Stimulated activated CD8-positive, alpha-beta memory T cell treated with anti-CD3 and anti-CD28 coated beads, Interleukin-7, amount 100 ng/mL, for 48 hours (primary cell): ENCODE measurements around the gene ADA.

ENCODE experiments used
- DNase-seq, 2 donors: peaks; one replicate each; pipeline ENCODE4 v3.0.0-alpha.2; 2020; ENCODE audit warnings: low read depth in 1 of 2; ENCODE audit errors: extremely low read depth in 1 of 2

ADA gene

DNA sequence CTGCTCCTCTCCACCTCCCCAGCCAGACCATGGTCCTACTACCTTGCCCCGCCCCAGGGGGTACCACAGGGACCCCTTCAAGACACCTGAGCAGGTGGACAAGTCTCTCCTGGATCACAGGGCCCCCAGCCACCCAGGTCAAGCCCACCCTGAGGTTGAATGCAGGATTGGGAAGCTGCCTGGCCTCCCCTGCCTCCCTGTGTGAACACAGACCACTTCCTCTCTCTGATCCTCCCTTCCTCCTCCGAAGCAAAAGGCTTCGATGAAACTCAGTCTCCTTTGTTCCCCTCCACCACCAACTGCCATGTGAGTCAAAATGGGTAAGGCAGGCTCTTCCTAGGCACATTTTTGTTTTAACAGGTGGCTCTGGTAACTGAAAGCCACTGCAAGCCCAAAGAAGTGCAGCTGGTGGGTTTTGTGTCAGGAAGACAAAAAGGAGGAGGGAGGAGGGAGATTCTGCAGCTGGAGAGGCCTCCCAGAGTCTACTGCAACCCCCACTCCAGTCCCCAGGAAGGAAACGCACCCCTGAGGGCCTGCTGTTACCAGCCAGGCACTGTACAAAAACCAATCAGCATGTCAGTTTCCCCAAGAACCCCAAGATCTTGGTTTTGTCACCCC, 5.4 kb downstream of the ADA start:
- DNase-seq: no peak

DNA sequence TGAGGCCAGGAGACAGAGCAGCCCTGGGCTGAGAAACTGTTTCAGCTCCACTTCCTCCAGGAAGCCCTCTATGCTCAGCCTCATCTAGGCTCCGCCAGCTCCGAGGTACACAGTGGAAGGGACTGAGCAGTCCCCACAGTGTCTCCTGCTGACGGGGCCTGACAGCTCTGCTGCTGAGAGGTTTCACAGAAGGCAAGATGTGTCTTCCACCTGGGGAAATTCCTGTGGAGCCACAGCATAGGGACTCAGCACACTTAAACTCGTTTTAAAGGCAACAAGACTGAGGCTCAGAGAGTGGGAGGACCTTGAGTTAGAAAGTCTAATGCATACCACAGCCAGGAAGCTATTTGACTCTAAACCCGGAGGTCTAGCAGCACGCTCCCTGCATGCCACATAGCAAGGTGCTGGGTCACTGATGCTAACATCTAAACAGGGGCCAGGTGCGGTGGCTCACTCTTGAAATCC, 6.8 kb downstream of the ADA start:
- DNase-seq: no peak

DNA sequence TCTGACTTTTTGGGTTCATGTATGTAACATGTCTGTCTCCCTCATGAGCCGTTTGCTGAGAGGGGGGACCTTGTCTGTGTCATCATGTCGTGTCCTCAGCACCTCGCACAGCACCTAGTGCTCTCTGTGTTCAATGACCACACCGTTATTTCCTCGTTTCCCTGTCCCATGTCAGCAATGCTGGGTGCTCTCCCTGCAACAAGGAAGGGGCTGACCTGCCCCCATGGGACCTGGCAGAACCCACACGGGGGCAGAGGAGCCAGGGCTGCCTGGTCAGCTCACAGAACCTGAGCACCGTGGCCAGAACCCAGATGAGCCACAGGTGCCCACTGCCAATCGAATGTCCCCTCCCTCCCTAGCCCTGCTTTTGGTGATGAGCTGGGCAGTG, 7.3 kb downstream of the ADA start:
- no peak for DNase-seq

DNA sequence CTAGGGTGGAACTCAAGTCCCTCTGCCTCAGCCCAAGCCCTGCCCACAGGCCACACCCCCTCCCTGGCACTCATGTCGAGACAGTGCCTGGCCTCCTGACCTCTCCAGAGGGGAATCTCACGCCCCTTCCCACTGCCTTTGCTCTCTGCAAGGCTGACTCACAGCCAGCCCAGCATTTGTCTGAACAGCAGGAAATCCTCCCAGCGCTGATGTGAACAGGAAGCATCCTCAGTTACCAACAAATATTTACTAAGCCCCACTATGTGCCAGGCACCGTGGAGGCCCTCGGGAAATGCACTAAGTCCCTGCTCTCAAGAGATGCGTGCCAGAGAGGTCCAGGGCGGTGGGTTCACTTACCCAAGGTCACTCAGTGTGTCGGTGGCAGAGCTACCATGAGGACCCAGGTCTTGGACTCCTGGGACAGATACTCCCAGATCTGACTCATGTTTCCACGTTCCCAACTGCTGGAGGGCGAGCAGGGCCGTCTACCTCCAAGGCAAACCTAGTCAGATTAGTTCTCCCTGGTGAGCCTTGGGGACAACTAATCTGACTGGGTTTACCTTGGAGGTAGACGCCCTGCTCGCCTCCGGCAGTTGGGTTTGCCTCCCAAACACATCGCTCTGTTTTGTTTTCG, 7.8 kb downstream of the ADA start:
- no peak for DNase-seq

DNA sequence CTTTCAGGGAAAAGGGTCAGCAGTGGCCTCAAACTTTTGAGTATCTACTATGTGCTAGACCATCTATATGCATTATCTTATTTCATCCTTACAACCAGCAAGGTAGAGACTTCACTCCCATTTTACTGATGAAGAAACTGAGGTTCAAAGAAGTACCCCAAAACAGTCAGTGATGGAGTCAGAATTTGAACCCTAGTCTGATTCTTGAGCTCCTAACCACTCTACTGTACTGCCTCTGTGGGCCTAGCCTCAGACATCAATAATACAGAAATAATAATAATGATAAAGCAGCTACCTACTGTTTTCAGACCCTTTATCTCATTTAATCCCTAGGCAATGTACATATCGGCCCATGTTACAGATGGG, 8.4 kb downstream of the ADA start:
- no peak for DNase-seq

DNA sequence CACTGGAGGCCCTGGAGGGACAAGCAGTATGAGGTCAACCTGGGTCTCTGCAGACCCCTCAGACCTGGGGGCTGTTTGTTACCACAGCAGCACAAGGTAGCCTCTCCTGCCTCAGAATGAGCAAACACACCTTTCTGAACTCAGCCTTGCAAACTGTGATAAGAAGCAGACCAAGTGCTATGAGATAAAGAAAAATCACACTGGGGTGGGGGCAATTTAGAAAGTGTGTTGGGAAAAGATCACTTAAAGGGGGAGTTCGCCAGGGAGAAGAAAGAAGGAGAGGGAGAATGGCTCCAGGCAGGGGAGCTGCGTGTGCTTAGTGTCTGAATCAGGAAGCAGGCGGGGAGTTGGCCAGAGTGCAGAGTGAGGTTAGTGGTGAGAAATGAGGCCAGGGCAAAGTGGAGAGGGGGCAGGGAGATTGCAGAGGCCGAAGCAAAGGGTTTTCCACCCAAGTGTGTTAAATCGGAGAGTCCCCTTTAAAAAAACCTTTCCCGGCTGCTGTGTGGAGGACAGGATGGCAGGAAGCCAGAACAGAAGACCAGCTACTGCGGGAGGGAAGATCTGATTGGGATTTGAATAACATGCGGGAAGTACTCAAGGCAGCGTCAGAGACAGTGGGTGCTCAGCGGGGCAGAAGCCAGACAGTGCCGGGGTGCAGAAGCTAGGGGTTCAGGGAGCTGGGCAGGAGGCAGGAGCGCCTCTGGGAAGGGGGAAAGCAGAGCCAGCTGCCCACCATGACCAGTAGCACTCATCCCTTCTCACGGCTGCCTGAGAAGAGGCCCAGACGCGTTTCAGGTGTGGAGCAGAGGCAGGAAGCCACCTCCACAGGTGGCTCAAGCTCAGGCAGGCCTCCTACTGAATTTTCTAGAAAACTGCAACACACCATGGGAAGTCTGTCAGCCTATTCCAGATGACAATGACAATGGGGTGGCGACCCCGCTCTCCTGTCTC, 9.0 kb downstream of the ADA start:
- DNase-seq: no peak

DNA sequence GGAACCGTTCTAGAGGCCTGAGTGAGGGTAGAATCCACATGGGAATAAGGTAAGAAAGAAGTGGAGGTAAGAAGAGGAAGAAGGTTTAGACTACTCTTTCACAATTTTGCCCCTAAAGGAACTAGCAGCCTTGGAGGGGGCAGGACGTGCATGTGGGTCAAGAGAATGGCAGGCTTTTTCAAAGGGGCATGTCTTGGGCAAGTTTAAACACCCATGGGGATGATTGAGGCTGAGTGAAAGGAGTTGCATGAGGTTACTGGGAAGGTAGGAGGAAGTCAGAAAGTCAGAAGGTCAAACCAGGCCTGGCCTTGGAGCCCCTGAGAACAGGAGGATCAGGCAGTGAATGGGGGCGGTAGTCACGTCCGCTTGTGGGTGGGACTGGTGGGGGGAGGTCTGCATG, 10.2 kb downstream of the ADA start:
- no peak for DNase-seq

DNA sequence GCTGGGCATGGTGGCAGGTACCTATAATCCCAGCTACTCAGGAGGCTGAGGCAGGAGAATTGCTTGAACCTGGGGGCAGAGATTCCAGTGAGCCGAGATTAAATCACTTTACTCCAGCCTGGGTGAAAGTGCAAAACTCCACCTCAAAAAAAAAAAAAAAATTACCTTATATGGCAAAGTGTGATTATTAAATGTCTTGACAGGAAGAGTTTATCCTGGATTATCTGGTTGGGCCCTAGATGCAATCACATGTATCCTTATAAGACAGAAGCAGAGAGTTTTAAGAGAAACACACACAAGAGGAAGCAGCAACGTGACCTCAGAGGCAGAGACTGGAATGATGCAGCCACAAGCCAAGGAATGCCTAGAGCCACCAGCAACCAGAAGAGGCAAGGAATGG, 11.0 kb downstream of the ADA start:
- no peak for DNase-seq

DNA sequence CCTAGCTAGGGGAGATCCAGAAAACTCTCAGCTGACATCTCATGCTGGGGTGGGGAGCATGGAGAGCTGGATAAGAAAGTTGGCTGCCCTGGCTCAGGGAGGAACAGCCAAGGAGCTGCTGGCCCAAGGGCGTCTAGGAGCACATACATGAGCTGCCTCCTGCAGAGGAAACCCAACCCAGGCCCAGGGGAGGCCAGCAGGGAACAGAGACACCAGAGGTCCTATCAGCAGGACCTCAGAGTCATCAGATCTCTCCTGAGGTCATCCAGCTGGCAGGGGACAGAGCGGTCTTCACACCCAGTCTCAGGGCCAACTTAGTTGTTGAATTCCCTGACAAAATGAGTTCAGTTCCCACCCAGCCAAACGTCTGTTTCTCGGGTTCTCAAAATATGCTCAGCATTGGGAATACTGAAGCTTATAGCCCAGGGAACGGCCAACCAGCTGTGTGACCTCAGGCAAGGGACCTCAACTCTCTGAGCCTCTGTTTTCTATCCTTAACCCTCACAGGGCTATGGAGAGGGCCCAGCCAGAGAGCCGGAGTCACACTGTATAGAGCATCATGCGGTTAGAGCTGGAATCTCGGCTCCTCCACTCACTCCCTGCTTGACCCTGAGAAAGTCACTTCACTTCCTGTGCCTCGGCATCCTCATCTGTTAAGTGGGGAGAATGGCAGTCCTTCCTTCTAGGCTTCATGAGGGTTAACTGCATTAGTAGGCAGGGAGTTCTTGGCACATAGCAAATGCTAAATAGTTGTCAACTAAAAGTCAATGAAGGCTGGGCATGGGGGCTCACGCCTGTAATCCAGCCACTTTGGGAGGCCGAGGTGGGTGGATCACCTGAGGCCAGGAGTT, 13.8 kb downstream of the ADA start:
- no peak for DNase-seq

DNA sequence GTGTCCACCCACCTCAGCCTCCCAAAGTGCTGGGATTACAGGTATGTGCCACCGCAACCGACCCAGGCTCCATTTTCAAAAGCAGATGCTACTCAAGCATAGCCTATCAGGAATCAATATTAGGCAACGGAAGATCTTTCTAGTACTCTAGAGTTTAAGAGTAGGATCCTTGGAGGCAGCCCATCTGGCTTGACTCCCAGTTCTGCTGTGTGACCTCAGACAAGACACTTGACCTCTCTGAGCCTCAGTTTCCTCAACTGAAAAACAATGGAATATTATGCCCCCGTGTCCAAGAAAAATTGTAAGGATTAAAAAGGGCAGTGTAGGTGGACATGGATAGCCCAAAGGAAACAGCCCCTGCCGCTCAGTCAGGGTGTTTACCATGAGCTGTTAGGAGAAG, 14.5 kb downstream of the ADA start:
- no peak for DNase-seq

DNA sequence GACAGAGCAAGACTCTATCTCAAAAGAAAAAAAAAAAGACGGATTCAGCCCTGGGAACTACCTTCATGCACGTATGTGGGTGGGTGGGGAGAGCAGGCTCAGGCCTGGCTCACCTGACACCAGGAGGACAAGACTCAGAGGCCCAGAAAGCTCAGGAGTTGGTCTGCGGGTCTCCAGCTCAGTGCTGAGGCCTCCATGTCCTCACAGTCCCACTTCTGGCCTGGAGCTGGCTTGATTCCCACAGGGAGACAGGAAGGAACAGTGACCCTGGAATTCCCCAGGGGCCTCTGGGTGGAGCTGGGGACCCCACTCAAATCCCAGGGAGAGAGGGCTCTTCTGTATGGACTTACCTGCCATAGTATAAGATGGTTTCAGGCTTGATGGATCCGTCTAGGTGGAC, 15.6 kb downstream of the ADA start:
- no peak for DNase-seq

DNA sequence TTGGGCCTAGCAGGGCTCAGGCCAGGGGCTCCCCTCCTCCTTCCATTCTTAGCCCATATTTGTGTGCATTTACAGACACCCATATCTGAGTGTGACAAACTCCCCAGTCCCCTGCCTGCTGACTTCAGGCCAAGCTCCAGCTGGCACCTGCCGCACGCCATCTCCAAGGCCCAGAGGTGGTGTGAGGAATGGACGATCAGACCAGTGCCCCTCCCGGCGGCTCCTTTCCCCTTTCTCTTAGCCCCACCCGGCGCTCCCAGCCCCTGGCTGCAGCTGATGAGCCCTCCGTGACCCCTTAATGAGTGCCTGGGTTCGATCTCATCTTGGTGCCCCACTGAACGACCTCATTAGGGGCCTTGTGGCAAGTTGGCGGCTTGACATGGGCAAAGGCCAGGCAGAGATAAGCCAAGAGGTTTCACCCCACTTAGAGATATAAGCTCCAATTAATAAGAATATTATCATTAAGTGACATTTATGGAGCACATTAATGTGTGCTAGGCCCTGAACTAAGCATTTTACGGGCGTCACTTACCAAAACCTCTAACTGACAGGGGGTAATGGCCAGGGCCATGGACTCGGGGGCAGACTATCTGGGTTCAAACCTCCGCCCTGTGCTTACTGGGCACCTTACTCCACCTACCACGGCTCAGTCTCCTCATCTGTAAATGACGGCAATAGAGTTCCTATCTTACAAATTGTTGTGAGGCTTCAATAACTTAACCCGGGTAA, 17.5 kb downstream of the ADA start:
- DNase-seq: no peak

DNA sequence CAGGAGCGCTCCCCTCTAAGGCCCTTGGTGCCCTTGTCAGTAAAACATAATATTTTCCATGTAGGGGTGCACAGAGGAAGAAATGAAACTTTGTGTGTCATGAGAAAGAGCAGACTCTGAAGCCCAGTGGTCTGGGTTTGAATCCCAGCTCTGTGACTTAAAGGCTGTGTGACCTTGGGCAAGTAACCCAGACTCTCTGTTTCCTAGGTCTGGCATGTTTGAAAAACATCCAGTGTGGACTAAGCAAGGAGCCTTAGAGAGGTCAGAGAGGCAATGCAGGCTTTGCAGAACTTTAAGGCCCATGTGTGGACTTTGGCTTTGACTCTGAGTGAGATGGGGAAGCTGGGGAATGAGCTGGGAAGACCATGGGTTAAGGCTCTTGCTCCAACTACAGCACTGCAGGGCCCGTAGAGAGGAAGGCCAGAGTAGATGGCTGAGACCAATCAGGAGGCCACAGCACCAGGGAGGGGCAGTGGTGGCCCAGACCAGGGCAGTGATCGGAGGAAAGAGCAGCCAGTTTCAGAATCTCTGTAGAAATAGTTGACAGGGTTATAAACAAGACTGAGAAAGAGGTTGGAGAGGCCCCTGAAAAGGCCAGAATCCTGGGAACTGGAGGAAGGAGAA, 18.2 kb downstream of the ADA start:
- no peak for DNase-seq

DNA sequence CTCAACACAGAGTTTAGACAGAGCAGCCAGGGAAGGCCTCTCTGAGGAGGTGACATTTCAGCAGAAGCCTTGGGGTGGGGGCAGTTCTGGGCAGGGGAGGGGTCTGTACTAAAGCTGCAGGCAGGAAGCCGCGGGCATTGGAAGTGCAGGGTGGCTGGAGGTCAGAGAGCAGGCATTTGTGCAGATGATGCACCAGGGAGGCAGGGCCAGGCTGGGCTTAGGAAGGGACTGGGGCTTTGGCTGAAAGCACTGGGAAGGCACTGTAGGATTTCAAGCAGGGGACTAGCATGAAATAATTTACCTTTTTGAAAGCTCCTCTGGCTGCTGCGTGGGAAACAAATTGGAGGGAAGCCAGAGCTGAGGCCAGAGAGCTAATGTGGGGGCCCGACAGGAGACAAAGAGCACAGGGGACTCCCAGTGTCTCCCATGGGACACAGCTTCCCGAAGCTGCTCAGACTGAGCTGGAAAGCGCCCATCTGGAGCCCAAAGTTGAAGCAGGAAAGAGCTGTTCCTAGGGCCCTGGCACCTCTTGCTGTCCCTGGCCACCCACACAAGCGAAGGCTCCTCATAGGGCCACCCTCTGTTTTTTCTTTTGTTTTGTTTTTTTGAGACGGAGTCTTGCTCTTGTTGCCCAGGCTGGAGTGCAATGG, 19.3 kb downstream of the ADA start:
- no peak for DNase-seq

DNA sequence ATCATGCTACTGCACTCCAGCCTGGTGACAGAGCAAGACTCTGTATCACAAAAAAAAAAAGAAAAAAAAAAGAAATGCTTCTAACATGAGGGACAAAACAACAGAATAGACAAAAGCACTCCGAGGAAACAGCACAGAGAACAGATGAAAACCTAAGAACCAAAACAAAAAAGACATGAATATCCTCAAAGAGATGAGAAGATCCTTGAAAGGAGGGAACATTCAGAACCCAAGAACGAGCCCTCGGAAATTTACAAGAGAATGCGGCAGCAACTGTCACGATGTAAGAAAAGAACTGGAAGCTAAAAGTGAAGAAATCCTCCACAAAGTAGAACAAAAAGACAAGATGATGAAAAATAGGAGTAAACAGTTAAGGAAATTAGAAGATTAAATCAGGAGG, 21.2 kb downstream of the ADA start:
- no peak for DNase-seq

DNA sequence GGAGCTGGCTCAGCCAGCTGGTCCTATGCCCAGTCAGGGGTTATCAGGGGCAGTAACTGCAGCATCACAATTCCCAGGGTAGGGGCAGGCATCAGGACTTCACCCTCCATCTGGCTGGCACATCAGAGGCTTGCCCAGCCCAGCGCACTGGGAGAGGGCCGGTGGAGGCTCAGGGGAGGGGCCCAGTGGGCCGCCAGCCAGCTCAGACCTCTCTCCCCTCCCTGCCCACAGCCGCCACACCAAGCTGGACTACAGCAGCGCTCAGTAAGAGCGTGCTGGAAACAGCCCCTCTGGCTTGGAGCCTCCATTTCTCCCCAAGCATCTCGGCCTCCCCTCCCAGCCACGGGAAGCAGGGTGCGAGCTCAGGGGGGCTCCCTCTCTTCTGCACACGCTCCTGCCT, 22.0 kb downstream of the ADA start:
- DNase-seq: no peak

DNA sequence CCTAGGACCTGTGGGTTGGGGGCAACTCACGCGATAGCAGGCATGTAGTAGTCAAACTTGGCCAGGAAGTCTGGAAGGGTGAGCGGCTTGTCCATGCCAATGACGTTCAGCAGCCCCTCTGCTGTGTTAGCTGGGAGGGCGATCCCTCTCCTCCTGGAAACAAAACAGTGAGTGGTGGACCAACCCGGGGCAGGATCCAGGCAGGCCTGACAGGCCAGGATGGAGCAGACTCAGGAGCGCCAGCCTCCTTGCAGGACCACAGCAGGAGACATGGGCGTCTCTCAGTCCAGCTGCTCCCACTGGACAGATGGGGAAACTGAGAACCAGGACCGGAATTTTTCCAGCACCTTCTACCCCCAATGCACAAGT, 22.5 kb downstream of the ADA start:
- no peak for DNase-seq

DNA sequence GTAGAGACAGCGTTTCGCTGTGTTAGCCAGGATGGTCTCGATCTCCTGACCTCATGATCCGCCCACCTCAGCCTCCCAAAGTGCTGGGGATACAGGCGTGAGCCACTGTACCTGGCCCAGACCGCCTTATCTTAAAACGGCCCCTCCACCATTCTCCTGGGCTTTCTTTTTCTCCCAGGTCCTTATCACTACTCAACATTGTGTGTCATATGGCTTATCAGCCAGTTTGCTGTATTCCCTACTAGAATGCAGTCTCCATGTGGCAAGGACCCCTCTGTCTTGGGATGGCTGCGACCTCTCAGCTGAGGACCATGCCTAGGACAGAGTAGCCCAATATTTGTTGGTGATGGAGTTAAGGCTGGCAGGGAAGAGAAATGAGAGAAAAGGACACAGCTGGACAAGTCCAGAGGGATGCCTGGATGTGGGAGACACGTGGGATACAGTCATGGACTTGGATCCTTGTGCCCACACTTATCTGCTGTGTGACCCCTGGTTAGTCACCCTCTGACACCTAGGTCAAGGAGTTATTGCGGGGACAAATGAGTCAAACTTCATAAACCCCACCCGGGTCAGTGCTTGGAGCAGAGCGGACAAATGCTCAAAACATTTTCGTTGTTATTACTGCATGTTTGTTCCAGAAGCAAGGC, 24.0 kb downstream of the ADA start:
- DNase-seq: no peak

DNA sequence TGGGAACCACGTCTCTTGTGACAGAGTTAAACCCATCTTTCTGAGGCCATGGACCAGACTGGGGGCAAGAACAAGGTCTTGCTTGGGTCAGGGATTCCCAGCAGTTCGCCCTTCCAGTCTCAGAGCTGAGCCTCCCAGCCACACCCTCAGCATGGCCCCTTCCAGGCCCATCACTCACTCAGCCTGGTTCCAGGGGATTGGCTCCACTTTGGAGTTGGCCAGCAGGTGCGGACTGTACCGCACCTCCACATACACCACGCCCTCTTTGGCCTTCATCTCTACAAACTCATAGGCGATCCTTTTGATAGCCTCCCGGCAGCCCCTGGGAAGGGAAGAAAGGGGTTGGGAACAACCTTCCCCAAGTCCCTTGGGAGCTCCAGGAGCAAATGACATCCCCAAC, 25.2 kb downstream of the ADA start:
- no peak for DNase-seq
